Measurements from ENCODE around the gene UBE2E1. TPM values are rescaled to one million over a fixed set of nuclear protein-coding genes. Genes with fewer than 3 reads are reported as not detected.

Gene UBE2E1
- total RNA-seq, 1 donor from 2014 or later: 74.6 TPM

GRCh38 chr3:23921052-23921511, 115.3 kb downstream of the UBE2E1 start:
- TF ChIP-seq CTCF (IDR thresholded peaks at IDR 0.05): no peak

GRCh38 chr3:23923786-23924185, 118.0 kb downstream of the UBE2E1 start:
- Histone ChIP-seq H3K4me3 (no peak overlapping the region), H3K36me3 (peaks cover 0 to 39% of the 10 kb centered on the region in 2 donors), H3K4me1 (peaks cover 0 to 5% of the 10 kb centered on the region in 2 donors), H3K27ac (no peak overlapping the region), H3K9me3 (no peaks in the 10 kb centered on the region), H3K27me3 (no peaks in the 10 kb centered on the region)
- no peak for DNase-seq (ENCODE audit: low spot score in 2 of 2)
- intact Hi-C loops (cut with DNase I): no loop called here
- TF ChIP-seq CTCF (IDR thresholded peaks at IDR 0.05): no peak

More at GRCh38 chr3:23921052-23921511, 115.3 kb downstream of the UBE2E1 start:
- Histone ChIP-seq H3K9me3 (no peaks in the 10 kb centered on the region), H3K27me3 (no peaks in the 10 kb centered on the region), H3K4me3 (no peak overlapping the region), H3K4me1 (peaks cover 0 to 12% of the 10 kb centered on the region in 2 donors), H3K36me3 (peaks cover 0 to 48% of the 10 kb centered on the region in 2 donors), H3K27ac (no peak overlapping the region)
- no peak for DNase-seq (ENCODE audit: low spot score in 2 of 2)
- intact Hi-C loops (cut with DNase I): no loop called here

GRCh38 chr3:23926246-23926645, 120.5 kb downstream of the UBE2E1 start:
- H3K4me3 ChIP-seq: no peak overlapping the region
- no peaks in the 10 kb centered on the region for H3K27me3 ChIP-seq
- no peaks in the 10 kb centered on the region for H3K4me1 ChIP-seq
- TF ChIP-seq CTCF (IDR thresholded peaks at IDR 0.05): no peak
- no peak overlapping the region for H3K27ac ChIP-seq
- no peak for DNase-seq (ENCODE audit: low spot score in 2 of 2)
- peaks cover 0 to 18% of the 10 kb centered on the region in 2 donors for H3K36me3 ChIP-seq
- no peaks in the 10 kb centered on the region for H3K9me3 ChIP-seq
- intact Hi-C loops (cut with DNase I): no loop called here

- H3K27ac ChIP-seq: no peak overlapping the region
Measured at GRCh38 chr3:23926736-23927135, 121.0 kb downstream of the UBE2E1 start.

GRCh38 chr3:23928524-23928923, 122.8 kb downstream of the UBE2E1 start:
- no peak for DNase-seq (ENCODE audit: low spot score in 2 of 2)
- Histone ChIP-seq H3K27me3 (no peaks in the 10 kb centered on the region), H3K27ac (no peak overlapping the region), H3K4me3 (no peak overlapping the region), H3K9me3 (no peaks in the 10 kb centered on the region), H3K36me3 (peaks cover 0 to 4% of the 10 kb centered on the region in 2 donors), H3K4me1 (no peaks in the 10 kb centered on the region)
- intact Hi-C loops (cut with DNase I): no loop called here
- no peak for TF ChIP-seq CTCF (IDR thresholded peaks at IDR 0.05)

More at GRCh38 chr3:23926736-23927135, 121.0 kb downstream of the UBE2E1 start:
- Histone ChIP-seq H3K4me1 (no peaks in the 10 kb centered on the region), H3K36me3 (peaks cover 0 to 13% of the 10 kb centered on the region in 2 donors), H3K4me3 (no peak overlapping the region), H3K9me3 (no peaks in the 10 kb centered on the region), H3K27me3 (no peaks in the 10 kb centered on the region)
- peak in 2 of 3 experiments; percentile 25 to 44 for TF ChIP-seq CTCF (IDR thresholded peaks at IDR 0.05)
- DNase-seq (ENCODE audit: low spot score in 2 of 2): no peak
- intact Hi-C loops (cut with DNase I): no loop called here

GRCh38 chr3:23931597-23931996, 125.8 kb downstream of the UBE2E1 start:
- no peak for TF ChIP-seq CTCF (IDR thresholded peaks at IDR 0.05)
- H3K27me3 ChIP-seq: no peaks in the 10 kb centered on the region
- H3K36me3 ChIP-seq: no peaks in the 10 kb centered on the region
- no peak overlapping the region for H3K27ac ChIP-seq
- no peaks in the 10 kb centered on the region for H3K9me3 ChIP-seq
- no peak overlapping the region for H3K4me3 ChIP-seq
- intact Hi-C loops (cut with DNase I): no loop called here
- no peaks in the 10 kb centered on the region for H3K4me1 ChIP-seq
- no peak for DNase-seq (ENCODE audit: low spot score in 2 of 2)
